A549 treated with CpdA at 1 μM for 4 hours (cell line): Measurements from ENCODE around the gene PLK2. TPM values are rescaled to one million over a fixed set of nuclear protein-coding genes. Genes with fewer than 3 reads are reported as not detected.

ENCODE experiments used
- total RNA-seq: library from RNA; stranded (reverse); fragments of 200-300 nt; extraction: Qiagen RNA extraction; gene quantifications from 5 replicates; pipeline ENCODE4 v1.2.3, GENCODE V29; 2022; ENCODE audit warnings: low read depth

Gene PLK2
- total RNA-seq, result 95.9 to 114 TPM (median 103 TPM) in 5 replicates

DNA sequence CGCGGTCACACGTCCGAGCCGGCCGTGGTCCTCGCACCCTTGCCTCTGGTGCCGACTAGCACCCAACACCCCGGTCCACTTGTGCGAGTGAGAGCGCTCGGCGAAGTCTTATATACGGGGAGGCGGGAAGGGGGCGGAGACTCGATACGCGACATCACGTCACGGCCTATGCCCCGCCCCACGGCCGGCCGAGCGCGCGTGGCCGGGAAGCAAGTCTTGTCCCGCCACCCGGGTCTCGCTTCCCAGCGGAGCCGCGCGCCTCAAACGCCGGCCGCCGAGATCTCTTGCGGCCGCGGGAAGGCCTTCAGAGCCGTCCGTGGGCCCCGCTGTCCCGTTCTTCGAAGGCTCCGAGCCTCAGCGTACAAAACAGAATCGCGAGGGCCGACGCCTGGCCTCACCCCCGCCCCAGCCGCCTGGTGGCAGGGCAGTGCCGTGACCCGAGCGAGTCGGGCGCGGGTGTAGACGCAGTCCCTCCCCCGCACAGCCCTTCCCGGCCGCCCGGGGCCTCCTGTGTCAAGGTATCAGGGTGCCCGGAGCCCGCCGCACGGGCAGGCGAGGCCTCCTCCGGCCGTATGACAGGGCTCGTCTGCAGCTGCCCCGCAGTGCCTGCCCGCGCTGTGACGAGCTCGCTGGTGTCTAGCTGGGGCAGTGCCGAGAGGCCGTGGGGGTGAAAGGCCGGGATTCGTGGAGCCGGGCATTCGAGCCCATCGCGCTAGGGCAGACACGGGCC, at the start of gene PLK2:
Gene PLK2, minus strand, starts transcription at position 85 of the 730 bp plus-strand sequence. CDS start 127 bp downstream, outside the sequence.

DNA sequence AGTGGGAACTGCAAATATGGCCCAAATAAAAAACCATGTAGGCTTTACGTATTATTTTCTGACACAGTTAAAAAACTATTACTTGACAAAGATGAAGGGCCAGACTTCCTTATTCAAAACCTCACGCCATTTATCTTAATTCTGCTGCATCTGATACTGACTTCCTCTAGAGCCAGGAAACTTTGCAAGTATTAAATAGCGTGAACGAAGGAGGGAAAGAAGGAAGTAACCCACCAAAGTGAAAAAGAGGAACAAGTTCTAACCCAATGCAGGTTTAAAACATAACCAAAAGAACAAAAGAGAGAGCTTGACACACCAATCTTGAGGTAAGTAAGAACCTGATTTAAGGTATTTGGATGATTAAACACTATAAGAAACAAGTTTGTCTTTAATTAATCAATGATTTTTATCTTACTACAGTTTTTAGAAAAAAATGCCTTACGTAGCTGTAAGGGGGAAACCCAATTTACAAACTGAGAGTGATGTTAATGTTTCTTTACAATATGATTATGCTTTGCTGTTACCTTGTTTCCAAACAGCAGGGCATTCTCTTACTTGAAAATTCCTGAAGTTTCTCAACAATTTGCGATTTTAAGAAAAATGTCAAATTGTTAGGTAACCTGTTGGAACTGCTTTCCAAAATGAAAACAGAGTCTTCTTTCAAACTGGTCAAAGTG, 31.5 kb upstream of the PLK2 start, which contains the start of gene GAPT:
Gene GAPT, plus strand, starts transcription at position 220 of the 677 bp plus-strand sequence. CDS start 3,102 bp downstream, outside the sequence.

Other genes with a start within 250 kb of the PLK2 start
- gene GAPT, start 31.3 kb upstream of the PLK2 start, total RNA-seq, result not detected in 5 replicates
- gene RAB3C, start 123.0 kb upstream of the PLK2 start, total RNA-seq, result not detected in 5 replicates